ENCODE measurements around the gene PCNX1. TPM values are rescaled to one million over a fixed set of nuclear protein-coding genes. Genes with fewer than 3 reads are reported as not detected.

Gene PCNX1
- total RNA-seq, 1 experiment from 2014 or later, result 48.0 TPM

- H3K27ac Mint-ChIP-seq, result no peak overlapping the region; a peak in 1 of 7 replicates
- no peaks in the 10 kb centered on the region; the same call in 1 of the 2 replicates for H3K4me1 ChIP-seq (ENCODE audit: insufficient read depth, low read length)
- no peaks in the 10 kb centered on the region; a peak in 1 of 5 replicates for H3K9me3 Mint-ChIP-seq
- no peak overlapping the region for H2AFZ ChIP-seq (ENCODE audit: low read length)
- H3K14ac ChIP-seq (ENCODE audit: insufficient read depth, low read length), result no peak overlapping the region
- H3K4me3 Mint-ChIP-seq, result no peak overlapping the region
- H4K20me1 ChIP-seq (ENCODE audit: control insufficient read depth, insufficient read depth, insufficient read length), result no peaks in the 10 kb centered on the region
- no peaks in the 10 kb centered on the region for H3K9me3 ChIP-seq (ENCODE audit: control insufficient read depth, low read depth, low read length)
- no peak overlapping the region for H4K5ac ChIP-seq (ENCODE audit: insufficient read length, low read depth, low read length)
- H3K56ac ChIP-seq (ENCODE audit: insufficient read length, low read depth, low read length), result no peak overlapping the region
- no peak for TF ChIP-seq CTCF (conservative IDR thresholded peaks at IDR 0.05)
- no peaks in the 10 kb centered on the region for H3K79me1 ChIP-seq (ENCODE audit: insufficient read depth, low read depth, low read length, poor library complexity, severe bottlenecking)
- H3K18ac ChIP-seq (ENCODE audit: insufficient read length, low read depth, low read length), result no peak overlapping the region
- no peak for DNase-seq
- no peak overlapping the region for H4K91ac ChIP-seq (ENCODE audit: insufficient read length, low read depth, low read length)
- H3K4me2 ChIP-seq (ENCODE audit: insufficient read depth, insufficient read length, low read length), result no peak overlapping the region
- no peaks in the 10 kb centered on the region for H3K27me3 ChIP-seq (ENCODE audit: insufficient read depth, low read length)
- no peak overlapping the region for H2BK15ac ChIP-seq (ENCODE audit: low read depth, low read length)
- no peak overlapping the region for H2BK20ac ChIP-seq (ENCODE audit: low read depth, low read length, poor library complexity, severe bottlenecking)
- H3K23me2 ChIP-seq (ENCODE audit: insufficient read length, low read depth, low read length, poor library complexity, severe bottlenecking), result no peaks in the 10 kb centered on the region
- no peak overlapping the region for H3K23ac ChIP-seq (ENCODE audit: insufficient read length, low read depth, low read length)
- peaks cover 7 to 12% of the 10 kb centered on the region in 2 experiments for H3K4me1 Mint-ChIP-seq
- H4K8ac ChIP-seq (replicated peaks; ENCODE audit: insufficient read length, low read depth, low read length), result no peak overlapping the region
- H3K27ac ChIP-seq (ENCODE audit: insufficient read length, low read depth, low read length), result no peak overlapping the region
- H3K9ac ChIP-seq (ENCODE audit: extremely low read depth, insufficient read length, low read length), result no peak overlapping the region
- no peak overlapping the region for H3T11ph ChIP-seq (ENCODE audit: low read length)
- peaks cover under 1 to 3% (median 3%) of the 10 kb centered on the region in 3 experiments; a peak in 3 of 7 replicates for H3K36me3 Mint-ChIP-seq (ENCODE audit: insufficient read depth in 1 of 3, low read depth in 3 of 3)
- H3K4ac ChIP-seq (ENCODE audit: low read depth, low read length), result no peak overlapping the region
- no peak overlapping the region for H2BK120ac ChIP-seq (ENCODE audit: low read depth, low read length, poor library complexity, severe bottlenecking)
- H2AK5ac ChIP-seq (ENCODE audit: insufficient read length, low read length), result no peak overlapping the region
- no peak overlapping the region for H2BK5ac ChIP-seq (ENCODE audit: insufficient read length, low read length)
- no peaks in the 10 kb centered on the region for H3K27me3 Mint-ChIP-seq (ENCODE audit: low read depth)
- no peak overlapping the region for H2BK12ac ChIP-seq (ENCODE audit: insufficient read length, low read depth, low read length)
- H3K79me2 ChIP-seq (ENCODE audit: insufficient read depth, low read length), result peaks cover 18% of the 10 kb centered on the region; the same call in 1 of the 2 replicates
Measured at GRCh38 chr14:70931008-70931407, 23.7 kb downstream of the PCNX1 start.

Data from H9 (cell line).